Measurements from ENCODE around the gene MRPS15.

GRCh38 chr1:36512842-36513241 is 48.7 kb upstream of the MRPS15 start:
- TF ChIP-seq POLR2A (IDR thresholded peaks at IDR 0.05) (no peak), POLR2AphosphoS5 (IDR thresholded peaks at IDR 0.05) (no peak)
